GM12878 (cell line): ENCODE measurements around the gene CLIC5. TPM values are rescaled to one million over a fixed set of nuclear protein-coding genes. Genes with fewer than 3 reads are reported as not detected.

Source experiments
- BACH1 ChIP-seq: fragments of 450-650 bp; IDR thresholded peaks from 2 replicates; pipeline ENCODE4 v1.6.1; 2017; ENCODE audit warnings: mild to moderate bottlenecking, borderline replicate concordance
- FOXK2 ChIP-seq: fragments of 450-650 bp; IDR thresholded peaks from 2 replicates; pipeline ENCODE4 v1.6.1; 2017; ENCODE audit warnings: mild to moderate bottlenecking, moderate library complexity
- IKZF1 ChIP-seq: fragments of 450-650 bp; conservative IDR thresholded peaks from 2 replicates; pipeline ENCODE4 v1.6.1; 2017; ENCODE audit warnings: antibody characterized with exemption, mild to moderate bottlenecking
- IRF4 ChIP-seq: IDR thresholded peaks from 2 replicates; pipeline ENCODE4 v1.6.1; 2011; ENCODE audit warnings: low read depth, low read length
- JUND ChIP-seq: IDR thresholded peaks from 2 replicates; pipeline ENCODE4 v1.6.1; 2012; ENCODE audit warnings: low read depth, mild to moderate bottlenecking, low read length, improper control_type of control experiment, moderate library complexity
- MXI1 ChIP-seq: fragments of 150-350 bp; IDR thresholded peaks from 2 replicates; pipeline ENCODE4 v1.6.1; 2011; ENCODE audit warnings: low read depth, mild to moderate bottlenecking, inconsistent platforms, low read length, improper control_type of control experiment
- NBN ChIP-seq: fragments of 450-650 bp; IDR thresholded peaks from 2 replicates; pipeline ENCODE4 v1.6.1; 2016
- NFYA ChIP-seq: IDR thresholded peaks from 2 replicates; pipeline ENCODE4 v1.6.1; 2011; ENCODE audit warnings: low read depth, mild to moderate bottlenecking, low read length, improper control_type of control experiment, borderline replicate concordance
- PML ChIP-seq: IDR thresholded peaks from 2 replicates; pipeline ENCODE4 v1.6.1; 2012; ENCODE audit warnings: low read length, inconsistent platforms
- RAD51 ChIP-seq: fragments of 450-650 bp; IDR thresholded peaks from 2 replicates; pipeline ENCODE4 v1.6.1; 2016; ENCODE audit warnings: moderate library complexity, mild to moderate bottlenecking, inconsistent platforms
- RBBP5 ChIP-seq: fragments of 200-600 bp; sonication (generic); conservative IDR thresholded peaks from 2 replicates; pipeline ENCODE4 v1.6.1; 2016
- REST ChIP-seq: IDR thresholded peaks from 2 replicates; pipeline ENCODE4 v1.6.1; 2012; ENCODE audit warnings: mild to moderate bottlenecking, low read depth, low read length
- SMAD5 ChIP-seq: IDR thresholded peaks from 2 replicates; pipeline ENCODE4 v1.6.1; 2016; ENCODE audit warnings: antibody characterized with exemption, low read depth
- SPI1 ChIP-seq: IDR thresholded peaks from 2 replicates; pipeline ENCODE4 v1.6.1; 2011; ENCODE audit warnings: low read depth, mild to moderate bottlenecking, low read length, moderate library complexity, borderline replicate concordance; ENCODE audit not compliant: insufficient read depth
- TAF1 ChIP-seq: IDR thresholded peaks from 2 replicates; pipeline ENCODE4 v1.6.1; 2011; ENCODE audit warnings: mild to moderate bottlenecking, low read depth, low read length, borderline replicate concordance
- ZNF687 ChIP-seq: fragments of 450-650 bp; IDR thresholded peaks from 2 replicates; pipeline ENCODE4 v1.6.1; 2017; ENCODE audit warnings: mild to moderate bottlenecking, moderate library complexity
- polyA plus RNA-seq, 11 experiments: library from polyadenylated mRNA; depleted of rRNA in 4 of 11; unstranded in 6 of 11; stranded (reverse) in 5 of 11; fragments of >200 nt; fragmentation: Nextera tagmentation in 4 of 11; fragmentation: Illumina TruSeq in 1 of 11; extraction: Ambion mirVana in 4 of 11; extraction: Trizol in 1 of 11; gene quantifications; 1 replicate in 1 of 11; 2 replicates in 10 of 11; pipeline versions ENCODE4 v1.2.1 to v1.2.3, GENCODE V29; 2011 to 2016; ENCODE audit warnings: inconsistent platforms in 2 of 11, missing spikeins in 2 of 11, low read depth in 1 of 11
- total RNA-seq, 4 experiments: library from RNA; depleted of rRNA in 3 of 4; stranded (reverse); fragments of >200 nt in 3 of 4; fragmentation: Illumina TruSeq in 1 of 4; extraction: Trizol in 1 of 4; gene quantifications; 2 replicates each; pipeline versions ENCODE4 v1.2.1 to v1.2.3, GENCODE V29; 2013 to 2021
- TF ChIP-seq, protein P1 (sequence below): fragments of 150-350 bp; IDR thresholded peaks from 2 replicates; pipeline ENCODE4 v1.6.1; 2016; ENCODE audit warnings: low read depth, low read length

CLIC5 gene
- total and polyA plus RNA-seq, 10 of the 15 experiments (the other 5 are each of a cell fraction or from before 2014, with no cell fraction given): 0.01 to 0.08 (median 0.02) TPM; not detected in 7

- TF ChIP-seq MXI1: no peak
- TF ChIP-seq, protein P1, sequence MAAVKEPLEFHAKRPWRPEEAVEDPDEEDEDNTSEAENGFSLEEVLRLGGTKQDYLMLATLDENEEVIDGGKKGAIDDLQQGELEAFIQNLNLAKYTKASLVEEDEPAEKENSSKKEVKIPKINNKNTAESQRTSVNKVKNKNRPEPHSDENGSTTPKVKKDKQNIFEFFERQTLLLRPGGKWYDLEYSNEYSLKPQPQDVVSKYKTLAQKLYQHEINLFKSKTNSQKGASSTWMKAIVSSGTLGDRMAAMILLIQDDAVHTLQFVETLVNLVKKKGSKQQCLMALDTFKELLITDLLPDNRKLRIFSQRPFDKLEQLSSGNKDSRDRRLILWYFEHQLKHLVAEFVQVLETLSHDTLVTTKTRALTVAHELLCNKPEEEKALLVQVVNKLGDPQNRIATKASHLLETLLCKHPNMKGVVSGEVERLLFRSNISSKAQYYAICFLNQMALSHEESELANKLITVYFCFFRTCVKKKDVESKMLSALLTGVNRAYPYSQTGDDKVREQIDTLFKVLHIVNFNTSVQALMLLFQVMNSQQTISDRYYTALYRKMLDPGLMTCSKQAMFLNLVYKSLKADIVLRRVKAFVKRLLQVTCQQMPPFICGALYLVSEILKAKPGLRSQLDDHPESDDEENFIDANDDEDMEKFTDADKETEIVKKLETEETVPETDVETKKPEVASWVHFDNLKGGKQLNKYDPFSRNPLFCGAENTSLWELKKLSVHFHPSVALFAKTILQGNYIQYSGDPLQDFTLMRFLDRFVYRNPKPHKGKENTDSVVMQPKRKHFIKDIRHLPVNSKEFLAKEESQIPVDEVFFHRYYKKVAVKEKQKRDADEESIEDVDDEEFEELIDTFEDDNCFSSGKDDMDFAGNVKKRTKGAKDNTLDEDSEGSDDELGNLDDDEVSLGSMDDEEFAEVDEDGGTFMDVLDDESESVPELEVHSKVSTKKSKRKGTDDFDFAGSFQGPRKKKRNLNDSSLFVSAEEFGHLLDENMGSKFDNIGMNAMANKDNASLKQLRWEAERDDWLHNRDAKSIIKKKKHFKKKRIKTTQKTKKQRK: no peak
- TF ChIP-seq RAD51: no peak
- no peak for TF ChIP-seq SMAD5
- TF ChIP-seq REST: no peak
- TF ChIP-seq NFYA: no peak
- no peak for TF ChIP-seq BACH1
- TF ChIP-seq SPI1: no peak
- TF ChIP-seq IRF4: peak; percentile 63; the same call in 1 of the 2 replicates
- TF ChIP-seq TAF1: no peak
- TF ChIP-seq IKZF1: peak; percentile 43
- no peak for TF ChIP-seq PML
- TF ChIP-seq NBN: no peak
- TF ChIP-seq ZNF687: no peak
- 0 out of 2 replicates have a peak, but pooled peaks have one; percentile 24 for TF ChIP-seq JUND
- TF ChIP-seq RBBP5: no peak
- no peak for TF ChIP-seq FOXK2
Observed at GRCh38 chr6:45920819-45921511, 94.7 kb downstream of the CLIC5 start (continued).
